ENCODE data around the gene LRP10.

Gene LRP10

GRCh38 chr14:22925513-22925912 is 54.0 kb downstream of the LRP10 start:
- DNase-seq (ENCODE audit: low spot score): no peak
- no peak for TF ChIP-seq CTCF (IDR thresholded peaks at IDR 0.05; ENCODE audit: extremely low read depth, insufficient read depth, missing control alignments)
- in situ Hi-C loops (cut with MboI; ENCODE audit: low pct_unique_long_range_greater_than_20kb, low sequenced_read_pairs, unreplicated experiment): no loop called here

- DNase-seq (ENCODE audit: low spot score): no peak
- TF ChIP-seq CTCF (IDR thresholded peaks at IDR 0.05; ENCODE audit: extremely low read depth, insufficient read depth, missing control alignments): no peak
- in situ Hi-C loops (cut with MboI; ENCODE audit: low pct_unique_long_range_greater_than_20kb, low sequenced_read_pairs, unreplicated experiment): no loop called here
Observed at GRCh38 chr14:22926316-22926715, 54.8 kb downstream of the LRP10 start.

- no peak for DNase-seq (ENCODE audit: low spot score)
Observed at GRCh38 chr14:22928237-22929103, 56.9 kb downstream of the LRP10 start.

GRCh38 chr14:22929104-22929960 is 57.8 kb downstream of the LRP10 start, which contains the start of gene PRMT5:
TSS of gene PRMT5 (minus strand) at chr14:22929376. CDS start at chr14:22929361, 15 bp downstream.
- peak; percentile 93 for DNase-seq (ENCODE audit: low spot score)
- in situ Hi-C loops (cut with MboI; ENCODE audit: low pct_unique_long_range_greater_than_20kb, low sequenced_read_pairs, unreplicated experiment): no loop called here
- no peak for TF ChIP-seq CTCF (IDR thresholded peaks at IDR 0.05; ENCODE audit: extremely low read depth, insufficient read depth, missing control alignments)

More at GRCh38 chr14:22928237-22929103, 56.9 kb downstream of the LRP10 start:
- in situ Hi-C loops (cut with MboI; ENCODE audit: low pct_unique_long_range_greater_than_20kb, low sequenced_read_pairs, unreplicated experiment): no loop called here
- TF ChIP-seq CTCF (IDR thresholded peaks at IDR 0.05; ENCODE audit: extremely low read depth, insufficient read depth, missing control alignments): no peak

- no peak for TF ChIP-seq CTCF (IDR thresholded peaks at IDR 0.05; ENCODE audit: extremely low read depth, insufficient read depth, missing control alignments)
- in situ Hi-C loops (cut with MboI; ENCODE audit: low pct_unique_long_range_greater_than_20kb, low sequenced_read_pairs, unreplicated experiment): no loop called here
- no peak for DNase-seq (ENCODE audit: low spot score)
Observed at GRCh38 chr14:22929961-22930364, 58.4 kb downstream of the LRP10 start.
